Skeletal muscle tissue (tissue), 4 donors: ENCODE data around the gene ATP6V1B1. TPM values are rescaled to one million over a fixed set of nuclear protein-coding genes. Genes with fewer than 3 reads are reported as not detected.
"Not testable (repeated sequence)": the region's sequence is repeated elsewhere in the genome, so short reads cannot be mapped to it uniquely, and the experiment has no call there.

Source experiments
- H3K27ac ChIP-seq: one replicate; pipeline ENCODE4 v1.7.0; 2013; ENCODE audit warnings: mild to moderate bottlenecking, low read depth, low read length, inconsistent platforms
- H3K27me3 ChIP-seq, 3 donors: one replicate each; pipeline ENCODE4 v1.7.0; 2013; ENCODE audit warnings: low read length in 3 of 3; ENCODE audit not compliant: control insufficient read depth in 3 of 3, insufficient read depth in 3 of 3
- H3K36me3 ChIP-seq, 3 donors: one replicate each; pipeline ENCODE4 v1.7.0; 2013; ENCODE audit warnings: low read length in 3 of 3; ENCODE audit not compliant: control insufficient read depth in 3 of 3, insufficient read depth in 3 of 3
- H3K4me1 ChIP-seq, 3 donors: one replicate each; pipeline ENCODE4 v1.7.0; 2013; ENCODE audit warnings: low read length in 3 of 3, mild to moderate bottlenecking in 3 of 3; ENCODE audit not compliant: control insufficient read depth in 3 of 3, insufficient read depth in 3 of 3
- H3K4me3 ChIP-seq, 3 donors: one replicate each; pipeline ENCODE4 v1.7.0; 2013; ENCODE audit warnings: low read length in 3 of 3
- H3K9ac ChIP-seq, 3 donors: one replicate each; pipeline ENCODE4 v1.7.0; 2013; ENCODE audit warnings: low read length in 3 of 3, mild to moderate bottlenecking in 3 of 3, moderate library complexity in 2 of 3, low read depth in 1 of 3
- H3K9me3 ChIP-seq, 3 donors: one replicate each; pipeline ENCODE4 v1.7.0; 2013; ENCODE audit warnings: low read length in 3 of 3; ENCODE audit not compliant: control insufficient read depth in 3 of 3
- total RNA-seq: library from RNA; depleted of rRNA; stranded (reverse); fragments of >200 nt; gene quantifications from one replicate; pipeline ENCODE4 v1.2.3, GENCODE V29; 2014
- donor health status: Osteomylitis.

ATP6V1B1 gene
- total RNA-seq, 1 donor from 2014 or later = 1.6 TPM

GRCh38 chr2:70994699-70995425 lies 59.2 kb downstream of the ATP6V1B1 start, which contains the start of gene TEX261:
TSS of gene TEX261 (minus strand) at chr2:70994873. CDS start at chr2:70994757, 116 bp downstream.
- Histone ChIP-seq H3K36me3 (peaks cover 19 to 23% (median 22%) of the 10 kb centered on the region in 3 donors), H3K27ac (peak within 1 kb of the TSS; percentile 80), H3K4me1 (peaks cover 17 to 22% (median 18%) of the 10 kb centered on the region in 3 donors), H3K9me3 (no peaks in the 10 kb centered on the region), H3K4me3 (peak within 1 kb of the TSS; percentile 90 to 97 (median 93)), H3K27me3 (no peaks in the 10 kb centered on the region), H3K9ac (peak within 1 kb of the TSS; percentile 90 to 94 (median 92))

- H3K4me3 ChIP-seq = peak overlapping the region; percentile 76 to 90 (median 86)
- H3K9ac ChIP-seq = peak overlapping the region; percentile 72 to 89 (median 73)
- H3K27me3 ChIP-seq = no peaks in the 10 kb centered on the region
- H3K9me3 ChIP-seq = no peaks in the 10 kb centered on the region
- peaks cover 14 to 18% (median 17%) of the 10 kb centered on the region in 3 donors for H3K36me3 ChIP-seq
- no peak overlapping the region for H3K27ac ChIP-seq
- H3K4me1 ChIP-seq = peaks cover 17 to 22% (median 18%) of the 10 kb centered on the region in 3 donors
These were observed 59.7 kb downstream of the ATP6V1B1 start for GRCh38 chr2:70995426-70995729.

DNA sequence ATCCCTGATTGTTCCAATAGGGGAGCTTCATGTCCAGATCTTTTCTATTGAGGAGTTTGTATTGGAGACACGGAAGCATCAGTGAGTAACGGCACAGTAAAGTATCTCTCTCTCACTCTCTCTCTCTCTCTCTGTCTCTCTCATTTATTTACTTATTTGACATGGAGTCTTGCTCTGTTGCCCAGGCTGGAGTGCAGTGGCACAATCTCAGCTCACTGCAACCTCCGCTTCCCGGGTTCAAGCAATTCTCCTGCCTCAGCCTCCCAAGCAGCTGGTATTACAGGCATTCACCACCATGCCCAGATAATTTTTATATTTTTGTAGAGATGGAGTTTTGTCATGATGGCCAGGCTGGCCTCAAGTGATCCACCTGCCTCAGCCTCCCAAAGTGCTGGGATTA lies 63.2 kb downstream of the ATP6V1B1 start:
- H3K36me3 ChIP-seq, H3K9me3 ChIP-seq, H3K4me3 ChIP-seq, H3K27ac ChIP-seq, H3K27me3 ChIP-seq, H3K9ac ChIP-seq: not testable (repeated sequence)
- H3K4me1 ChIP-seq = peaks cover 11 to 20% (median 13%) of the 10 kb centered on the region in 3 donors

DNA sequence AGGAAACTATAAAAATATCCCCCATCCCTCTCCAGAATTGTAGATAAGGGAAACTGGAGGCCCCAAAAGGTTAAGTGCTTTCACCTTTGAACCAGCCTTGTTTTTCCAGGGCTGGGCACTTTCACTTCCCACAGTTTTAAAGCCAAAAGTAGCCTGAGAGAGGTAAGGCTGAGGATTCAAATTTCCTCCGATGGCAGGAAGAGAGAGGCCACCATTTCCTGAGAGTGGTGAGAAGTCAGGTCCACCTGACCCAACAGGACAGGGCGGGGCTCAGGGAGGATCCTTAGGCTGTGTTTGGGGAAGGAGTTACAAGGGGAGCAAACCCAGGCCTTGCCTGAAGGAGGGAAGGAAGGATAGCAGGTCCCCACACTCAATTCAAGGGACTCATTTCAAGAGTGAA lies 63.7 kb downstream of the ATP6V1B1 start:
- Histone ChIP-seq H3K9ac (no peak overlapping the region), H3K27me3 (peaks cover 0 to 3% (median 0%) of the 10 kb centered on the region in 3 donors), H3K9me3 (no peaks in the 10 kb centered on the region), H3K4me1 (peaks cover 7 to 15% (median 10%) of the 10 kb centered on the region in 3 donors), H3K36me3 (no peaks in the 10 kb centered on the region), H3K4me3 (no peak overlapping the region), H3K27ac (no peak overlapping the region)

GRCh38 chr2:70999931-71000330 lies 64.2 kb downstream of the ATP6V1B1 start:
- not testable (repeated sequence) for H3K36me3 ChIP-seq, H3K27me3 ChIP-seq, H3K4me3 ChIP-seq, H3K9me3 ChIP-seq, H3K27ac ChIP-seq, H3K9ac ChIP-seq
- peaks cover 7 to 14% (median 10%) of the 10 kb centered on the region in 3 donors for H3K4me1 ChIP-seq

DNA sequence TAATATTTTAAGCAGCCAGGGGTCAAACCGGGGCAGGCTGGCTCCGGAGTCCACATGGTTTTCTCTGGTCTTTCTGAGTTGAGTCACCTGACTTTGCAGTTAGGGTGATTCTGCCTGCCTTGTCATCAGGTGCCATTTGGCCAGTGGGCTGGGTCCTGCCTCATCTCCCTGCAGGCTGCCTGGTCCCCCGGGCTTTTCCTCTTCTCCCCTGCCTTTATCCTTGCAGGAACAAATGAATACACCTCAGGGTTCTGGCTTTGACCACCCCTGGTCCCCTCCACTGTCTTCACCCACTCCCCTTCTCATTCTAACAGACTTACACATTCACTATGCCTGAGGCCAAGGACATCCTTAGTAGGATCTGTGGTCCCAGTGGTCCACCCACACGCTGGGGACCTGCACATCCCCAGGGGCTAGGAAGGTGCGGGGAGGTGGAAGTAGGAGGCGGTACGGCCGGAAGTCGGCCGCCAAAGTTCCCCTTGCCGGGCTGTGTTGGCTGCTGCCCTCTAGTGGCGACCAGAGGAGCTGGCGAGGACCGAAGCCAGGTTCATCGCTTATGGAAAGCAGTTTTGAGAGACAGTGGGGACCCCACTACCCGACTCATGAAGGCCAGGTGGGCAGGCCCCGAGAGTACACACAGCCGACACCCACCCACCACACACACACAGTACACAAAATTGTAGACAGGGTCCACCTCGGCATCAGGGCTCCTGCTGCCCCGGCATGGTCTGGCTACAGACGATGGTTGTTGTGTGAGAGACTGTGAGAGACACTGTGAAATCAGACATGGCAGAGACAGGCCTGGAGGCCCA lies 65.3 kb downstream of the ATP6V1B1 start:
- Histone ChIP-seq H3K36me3 (no peaks in the 10 kb centered on the region), H3K27me3 (peaks cover 0 to 6% (median 3%) of the 10 kb centered on the region in 3 donors), H3K4me3 (peak overlapping the region; percentile 49 to 72 (median 70)), H3K9me3 (no peaks in the 10 kb centered on the region), H3K4me1 (peaks cover 4 to 10% (median 7%) of the 10 kb centered on the region in 3 donors), H3K27ac (no peak overlapping the region), H3K9ac (peak overlapping the region in 1 of 3 donors; percentile 54)

DNA sequence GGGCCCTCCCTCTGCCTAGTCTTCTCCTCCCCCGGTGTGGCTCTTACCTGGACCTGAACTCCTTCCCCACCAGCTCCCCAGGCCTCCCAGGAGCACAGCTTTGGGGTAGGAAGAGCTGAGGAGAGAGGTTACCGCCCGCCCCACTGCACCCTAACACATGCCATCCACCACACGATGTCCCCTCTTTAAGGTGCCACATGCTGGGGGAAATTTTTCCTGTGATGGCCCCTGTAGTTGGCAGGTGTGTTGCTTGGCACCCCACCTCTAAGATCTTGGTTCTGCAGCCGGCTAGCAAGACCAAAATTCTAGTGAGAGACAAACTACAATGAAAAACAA lies 65.9 kb downstream of the ATP6V1B1 start:
- H3K36me3 ChIP-seq = no peaks in the 10 kb centered on the region
- peaks cover 4 to 10% (median 7%) of the 10 kb centered on the region in 3 donors for H3K4me1 ChIP-seq
- no peak overlapping the region for H3K4me3 ChIP-seq
- peaks cover 0 to 7% (median 3%) of the 10 kb centered on the region in 3 donors for H3K27me3 ChIP-seq
- H3K27ac ChIP-seq = no peak overlapping the region
- H3K9ac ChIP-seq = no peak overlapping the region
- H3K9me3 ChIP-seq = no peaks in the 10 kb centered on the region

DNA sequence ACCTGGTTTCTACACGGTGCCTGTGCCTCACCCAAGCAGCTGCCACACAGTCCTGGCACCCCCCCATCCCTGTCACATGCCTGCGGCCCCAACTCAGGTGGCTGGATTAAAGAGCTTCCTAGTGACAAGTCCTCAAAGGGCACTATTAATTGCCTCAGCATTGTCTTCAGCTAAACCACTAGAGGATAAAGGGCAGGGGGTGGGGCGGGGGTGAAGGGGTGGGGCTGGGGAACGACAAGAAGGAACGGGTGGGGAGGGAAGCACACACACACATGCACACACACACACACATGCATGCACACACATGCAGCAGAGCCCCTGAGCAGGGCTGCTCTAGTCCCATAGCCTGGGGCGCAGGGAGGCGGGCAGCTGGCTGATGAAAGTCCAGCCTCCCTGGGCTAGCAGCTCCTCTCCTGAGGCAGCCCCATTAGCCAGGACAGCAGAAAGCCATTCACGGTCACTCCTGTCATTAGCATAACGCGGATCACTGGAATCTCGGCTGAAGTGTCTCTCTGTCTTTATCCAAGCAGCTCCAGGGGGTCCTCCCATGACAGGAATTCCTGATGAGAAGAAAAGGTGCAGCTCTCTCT lies 66.4 kb downstream of the ATP6V1B1 start:
- H3K36me3 ChIP-seq = no peaks in the 10 kb centered on the region
- H3K27me3 ChIP-seq = peaks cover 0 to 7% (median 3%) of the 10 kb centered on the region in 3 donors
- H3K9ac ChIP-seq = no peak overlapping the region
- peaks cover 4 to 10% (median 7%) of the 10 kb centered on the region in 3 donors for H3K4me1 ChIP-seq
- no peak overlapping the region for H3K27ac ChIP-seq
- no peaks in the 10 kb centered on the region for H3K9me3 ChIP-seq
- H3K4me3 ChIP-seq = no peak overlapping the region

- Histone ChIP-seq H3K27ac (no peak overlapping the region), H3K27me3 (peaks cover 3 to 9% (median 3%) of the 10 kb centered on the region in 3 donors), H3K9me3 (no peaks in the 10 kb centered on the region), H3K4me1 (peaks cover 4 to 10% (median 7%) of the 10 kb centered on the region in 3 donors), H3K9ac (no peak overlapping the region), H3K4me3 (no peak overlapping the region), H3K36me3 (no peaks in the 10 kb centered on the region)
These were observed 67.7 kb downstream of the ATP6V1B1 start for GRCh38 chr2:71003396-71003795.
